Prostate gland (tissue), 2 donors: ENCODE data around the gene NUCKS1.

Experiments
- CTCF ChIP-seq, 4 experiments: fragments of 200-600 bp in 2 of 4; fragments of 450-650 bp in 2 of 4; sonication (generic) in 2 of 4; IDR thresholded peaks; 1 replicate in 3 of 4; 2 replicates in 1 of 4; pipeline ENCODE4 v1.5.1; 2016 to 2019; ENCODE audit warnings: antibody characterized with exemption in 4 of 4, mild to moderate bottlenecking in 2 of 4, moderate library complexity in 2 of 4
- POLR2A ChIP-seq: fragments of 450-650 bp; IDR thresholded peaks from one replicate; pipeline ENCODE4 v1.6.1; 2016; ENCODE audit warnings: antibody characterized with exemption, mild to moderate bottlenecking
- POLR2AphosphoS5 ChIP-seq: sonication (generic); formaldehyde crosslinking; IDR thresholded peaks from one replicate; pipeline ENCODE4 v1.6.1; 2017; ENCODE audit warnings: antibody characterized with exemption

- no peak for TF ChIP-seq CTCF (IDR thresholded peaks at IDR 0.05)
- no peak for TF ChIP-seq POLR2A
- TF ChIP-seq POLR2AphosphoS5 = no peak
These were observed 1.4 kb downstream of the NUCKS1 start for GRCh38 chr1:205748403-205749233.
